A673 (cell line): ENCODE data around the gene LRRC8B.

Experiments
- CTCF ChIP-seq: fragments of 300-800, 200-600 bp; sonication (generic); conservative IDR thresholded peaks from 2 replicates; pipeline ENCODE4 v1.5.1; 2017; ENCODE audit warnings: low read depth, mild to moderate bottlenecking, antibody characterized with exemption, low read length, moderate library complexity, mixed read lengths
- EZH2 ChIP-seq: fragments of 200-600 bp; sonication (generic); IDR thresholded peaks from 2 replicates; pipeline ENCODE4 v1.6.1; 2017; ENCODE audit warnings: borderline replicate concordance, low read depth, mild to moderate bottlenecking, mixed read lengths, antibody characterized with exemption, low read length; ENCODE audit not compliant: poor library complexity, severe bottlenecking

GRCh38 chr1:89574621-89575020 lies 50.0 kb downstream of the LRRC8B start:
- TF ChIP-seq CTCF (no peak), EZH2 (no peak)
